Cardiac muscle cell (in vitro differentiated cells and primary cell): ENCODE results near the gene NAA40. TPM values are rescaled to one million over a fixed set of nuclear protein-coding genes. Genes with fewer than 3 reads are reported as not detected.

Experiments used
- DNase-seq, 2 donors: peaks; one replicate each; pipeline versions ENCODE4 v3.0.0 to v3.0.0-alpha.2; 2010 to 2017; ENCODE audit warnings: low read depth in 1 of 2, low spot score in 1 of 2
- H3K27ac ChIP-seq: fragments of 200-600 bp; sonication (generic); 2 replicates; pipeline ENCODE4 v1.5.1; 2016
- H3K27me3 ChIP-seq: fragments of 200-600 bp; sonication (generic); 2 replicates; pipeline ENCODE4 v1.6.0; 2016; ENCODE audit warnings: control low read depth
- H3K36me3 ChIP-seq: fragments of 200-600 bp; sonication (generic); 2 replicates; pipeline ENCODE4 v1.5.1; 2016; ENCODE audit warnings: control low read depth
- H3K4me1 ChIP-seq: fragments of 200-600 bp; sonication (generic); 2 replicates; pipeline ENCODE4 v1.8.1; 2017; ENCODE audit warnings: low read depth, mild to moderate bottlenecking, mixed run types
- H3K4me3 ChIP-seq: fragments of 200-600 bp; sonication (generic); 2 replicates; pipeline ENCODE4 v1.5.1; 2016; ENCODE audit warnings: mild to moderate bottlenecking
- H3K9me3 ChIP-seq: fragments of 200-600 bp; sonication (generic); 2 replicates; pipeline ENCODE4 v1.5.1; 2017; ENCODE audit warnings: low read depth, mild to moderate bottlenecking, control low read depth
- polyA plus RNA-seq: library from polyadenylated mRNA; unstranded; fragments of >200 nt; fragmentation: Nextera tagmentation; extraction: Ambion mirVana; gene quantifications from 2 replicates; pipeline ENCODE4 v1.2.1, GENCODE V29; 2016
- total RNA-seq: library from RNA; depleted of rRNA; stranded (reverse); fragments of >200 nt; gene quantifications from 2 replicates; pipeline ENCODE4 v1.2.3, GENCODE V29; 2016
- TF ChIP-seq, protein P1 (sequence below): IDR thresholded peaks from 2 replicates; pipeline ENCODE4 v1.5.1; 2012; ENCODE audit warnings: low read depth, mild to moderate bottlenecking, low read length

Gene NAA40
- total and polyA plus RNA-seq, 2 experiments from 2014 or later = 59.1 to 82.7 TPM

DNA sequence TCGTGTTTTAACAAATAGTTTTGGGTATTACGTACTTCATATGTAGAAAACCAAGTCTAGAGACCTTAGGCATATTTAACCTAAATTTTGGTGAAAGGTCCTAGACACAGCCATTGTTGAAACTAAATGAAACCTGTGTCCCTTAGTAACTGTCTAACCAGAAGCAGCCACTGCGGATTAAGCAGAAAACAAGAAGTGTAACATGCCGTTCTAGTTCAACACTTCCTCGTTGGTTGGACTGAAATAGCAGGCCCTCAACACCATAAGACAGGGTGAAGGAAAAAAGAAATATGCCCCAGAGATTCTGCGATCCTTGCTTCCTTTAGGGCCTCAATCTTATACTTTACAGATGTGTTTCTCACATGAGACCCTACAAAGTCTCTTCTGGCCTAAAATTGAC, 2.0 kb downstream of the NAA40 start:
- TF ChIP-seq, protein P1, sequence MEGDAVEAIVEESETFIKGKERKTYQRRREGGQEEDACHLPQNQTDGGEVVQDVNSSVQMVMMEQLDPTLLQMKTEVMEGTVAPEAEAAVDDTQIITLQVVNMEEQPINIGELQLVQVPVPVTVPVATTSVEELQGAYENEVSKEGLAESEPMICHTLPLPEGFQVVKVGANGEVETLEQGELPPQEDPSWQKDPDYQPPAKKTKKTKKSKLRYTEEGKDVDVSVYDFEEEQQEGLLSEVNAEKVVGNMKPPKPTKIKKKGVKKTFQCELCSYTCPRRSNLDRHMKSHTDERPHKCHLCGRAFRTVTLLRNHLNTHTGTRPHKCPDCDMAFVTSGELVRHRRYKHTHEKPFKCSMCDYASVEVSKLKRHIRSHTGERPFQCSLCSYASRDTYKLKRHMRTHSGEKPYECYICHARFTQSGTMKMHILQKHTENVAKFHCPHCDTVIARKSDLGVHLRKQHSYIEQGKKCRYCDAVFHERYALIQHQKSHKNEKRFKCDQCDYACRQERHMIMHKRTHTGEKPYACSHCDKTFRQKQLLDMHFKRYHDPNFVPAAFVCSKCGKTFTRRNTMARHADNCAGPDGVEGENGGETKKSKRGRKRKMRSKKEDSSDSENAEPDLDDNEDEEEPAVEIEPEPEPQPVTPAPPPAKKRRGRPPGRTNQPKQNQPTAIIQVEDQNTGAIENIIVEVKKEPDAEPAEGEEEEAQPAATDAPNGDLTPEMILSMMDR = no peak
- Histone ChIP-seq H3K27ac (no peak overlapping the region), H3K9me3 (no peaks in the 10 kb centered on the region), H3K4me3 (no peak overlapping the region), H3K27me3 (no peaks in the 10 kb centered on the region), H3K36me3 (no peaks in the 10 kb centered on the region), H3K4me1 (peaks cover 38% of the 10 kb centered on the region)
- DNase-seq = no peak

DNA sequence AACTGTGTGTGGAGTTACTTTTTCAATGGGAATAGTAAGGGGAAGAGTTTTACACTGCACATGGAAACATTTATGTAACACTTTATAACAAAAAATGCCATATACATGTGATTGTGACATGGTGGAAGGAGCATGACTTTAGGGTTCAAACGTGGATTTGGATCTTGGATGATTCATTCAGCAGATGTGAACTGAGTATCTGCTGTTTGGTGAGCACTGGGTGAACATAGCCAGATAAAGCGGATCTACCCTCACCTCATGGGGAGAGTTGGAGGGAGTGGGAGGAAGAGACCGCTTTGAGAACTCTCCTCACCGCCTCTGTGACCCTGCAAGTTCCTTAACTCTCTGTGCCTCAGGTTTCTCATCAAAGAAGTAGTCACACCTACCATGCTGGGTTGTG, 3.1 kb downstream of the NAA40 start:
- no peak for DNase-seq
- TF ChIP-seq, protein P1 = no peak
- no peaks in the 10 kb centered on the region for H3K9me3 ChIP-seq
- no peaks in the 10 kb centered on the region for H3K27me3 ChIP-seq
- H3K36me3 ChIP-seq = peaks cover 8% of the 10 kb centered on the region
- H3K4me1 ChIP-seq = peaks cover 38% of the 10 kb centered on the region
- no peak overlapping the region for H3K27ac ChIP-seq
- H3K4me3 ChIP-seq = no peak overlapping the region

DNA sequence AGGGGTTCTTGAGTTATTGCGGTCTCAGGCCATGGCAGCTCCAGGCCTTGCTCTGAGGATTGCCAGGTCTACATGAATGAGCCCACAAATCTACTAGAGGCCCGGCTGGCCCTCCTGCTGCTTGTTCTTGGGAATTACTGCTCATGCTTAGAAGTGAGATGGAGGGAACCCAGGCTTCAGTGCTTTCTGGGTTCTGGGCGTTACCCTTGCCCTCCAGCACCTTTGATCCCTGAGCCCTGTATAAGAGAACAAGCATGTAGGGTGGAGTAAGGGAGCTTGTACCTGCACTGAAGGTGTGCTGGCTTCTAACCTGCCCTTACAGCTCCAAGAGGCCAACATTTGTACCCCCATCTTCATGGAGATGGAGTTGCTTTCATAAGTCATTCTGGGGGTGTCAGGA, 4.0 kb downstream of the NAA40 start:
- peaks cover 14% of the 10 kb centered on the region for H3K36me3 ChIP-seq
- TF ChIP-seq, protein P1 = no peak
- H3K4me3 ChIP-seq = no peak overlapping the region
- DNase-seq = no peak
- no peak overlapping the region for H3K27ac ChIP-seq
- H3K9me3 ChIP-seq = no peaks in the 10 kb centered on the region
- H3K4me1 ChIP-seq = peaks cover 38% of the 10 kb centered on the region
- H3K27me3 ChIP-seq = no peaks in the 10 kb centered on the region

DNA sequence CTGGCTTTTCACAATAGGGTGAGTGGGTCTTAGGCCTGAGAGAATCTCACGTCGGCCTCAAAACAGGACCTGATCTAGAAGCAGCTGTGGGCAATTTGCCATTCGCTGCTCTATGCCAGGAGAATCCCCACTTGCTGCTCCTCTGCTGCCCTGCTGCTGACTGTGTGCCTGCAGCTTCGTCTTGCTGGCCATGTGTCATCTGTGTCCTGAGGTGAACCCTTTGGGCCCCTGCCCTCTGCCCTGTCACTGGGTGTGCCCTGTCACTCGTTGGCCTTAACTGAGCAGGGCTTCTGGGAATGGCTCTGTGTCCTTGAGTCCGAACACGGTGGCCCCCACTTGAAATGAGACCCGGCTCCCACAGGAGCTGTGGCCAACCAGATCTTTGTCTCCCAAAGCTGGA, 6.2 kb downstream of the NAA40 start:
- H3K27ac ChIP-seq = peak overlapping the region; percentile 90

DNA sequence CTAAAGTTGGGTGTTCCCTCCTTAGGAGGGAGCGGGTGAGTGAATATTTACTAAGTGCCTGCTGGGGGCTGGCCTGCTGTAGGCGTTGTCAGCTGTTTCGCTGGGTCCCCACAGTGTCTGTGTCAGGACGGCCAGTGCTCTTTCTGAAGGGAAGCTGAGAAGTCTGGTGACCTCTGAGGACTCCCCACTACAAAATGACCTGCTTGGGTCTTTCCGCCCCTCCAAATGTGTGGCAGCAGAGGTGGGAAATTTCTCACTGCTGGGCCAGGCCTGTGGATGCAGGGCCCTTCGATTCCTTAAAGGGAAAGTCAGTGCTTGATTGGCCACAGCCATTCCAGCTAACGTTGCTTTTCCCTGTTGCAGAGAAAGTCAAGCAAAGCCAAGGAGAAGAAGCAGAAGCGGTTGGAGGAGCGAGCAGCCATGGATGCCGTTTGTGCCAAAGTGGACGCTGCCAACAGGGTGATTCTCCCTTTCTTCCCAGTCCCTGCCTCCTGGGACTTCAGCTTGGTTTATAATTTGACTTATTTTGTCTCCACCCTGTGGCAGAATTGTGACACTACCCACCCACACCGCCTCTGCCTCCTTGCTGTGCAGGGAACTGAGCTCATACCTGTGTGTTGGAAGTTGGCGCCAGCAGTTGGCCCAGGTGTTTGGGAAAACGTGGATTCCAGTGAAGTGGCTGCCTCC, 6.8 kb downstream of the NAA40 start:
- H3K27ac ChIP-seq = peak overlapping the region; percentile 90
- H3K27me3 ChIP-seq = no peaks in the 10 kb centered on the region

More for the DNA sequence above, 6.2 kb downstream of the NAA40 start:
- Histone ChIP-seq H3K4me1 (peaks cover 33% of the 10 kb centered on the region), H3K36me3 (peaks cover 20% of the 10 kb centered on the region), H3K27me3 (no peaks in the 10 kb centered on the region), H3K4me3 (no peak overlapping the region), H3K9me3 (no peaks in the 10 kb centered on the region)
- DNase-seq = peak in 1 of 2 donors; percentile 23
- TF ChIP-seq, protein P1 = no peak

More for the DNA sequence above, 6.8 kb downstream of the NAA40 start:
- TF ChIP-seq, protein P1 = peak; percentile 65
- H3K36me3 ChIP-seq = peaks cover 20% of the 10 kb centered on the region
- peak; percentile 81 to 83 for DNase-seq
- no peaks in the 10 kb centered on the region for H3K9me3 ChIP-seq
- peaks cover 27% of the 10 kb centered on the region for H3K4me1 ChIP-seq
- no peak overlapping the region for H3K4me3 ChIP-seq
